NCI-H1417 (cell line): ENCODE results near the gene HSPA12A.

Experiments used
- DNase-seq, 3 experiments: peaks; one replicate each; lab custom pipeline; 2025; lab: John Stamatoyannopoulos, UW

The HSPA12A gene

GRCh38 chr10:116771101-116771958 is 29.0 kb upstream of the HSPA12A start:
- DNase-seq = no peak

GRCh38 chr10:116770281-116770680 is 27.9 kb upstream of the HSPA12A start:
- no peak for DNase-seq

GRCh38 chr10:116769791-116770190 is 27.4 kb upstream of the HSPA12A start:
- DNase-seq = no peak

GRCh38 chr10:116769368-116769767 is 27.0 kb upstream of the HSPA12A start:
- no peak for DNase-seq

GRCh38 chr10:116768786-116769185 is 26.4 kb upstream of the HSPA12A start:
- no peak for DNase-seq

- no peak for DNase-seq
Observed at GRCh38 chr10:116766837-116767634, 24.7 kb upstream of the HSPA12A start.

- DNase-seq = no peak
Observed at GRCh38 chr10:116766241-116766827, 24.0 kb upstream of the HSPA12A start.

GRCh38 chr10:116765648-116766081 is 23.3 kb upstream of the HSPA12A start:
- peak in 1 of 3 experiments; percentile 2 for DNase-seq

- no peak for DNase-seq
Observed at GRCh38 chr10:116764979-116765378, 22.6 kb upstream of the HSPA12A start.

GRCh38 chr10:116763440-116763839 is 21.1 kb upstream of the HSPA12A start:
- no peak for DNase-seq

GRCh38 chr10:116761883-116762282 is 19.5 kb upstream of the HSPA12A start:
- no peak for DNase-seq

- no peak for DNase-seq
Observed at GRCh38 chr10:116760919-116761318, 18.6 kb upstream of the HSPA12A start.

- DNase-seq = peak in 1 of 3 experiments; percentile 5
Observed at GRCh38 chr10:116757246-116757645, 14.9 kb upstream of the HSPA12A start.

GRCh38 chr10:116756277-116756676 is 13.9 kb upstream of the HSPA12A start:
- DNase-seq = no peak

GRCh38 chr10:116753759-116754158 is 11.4 kb upstream of the HSPA12A start:
- peak; percentile 15 to 71 (median 61) for DNase-seq

GRCh38 chr10:116752969-116753665 is 10.8 kb upstream of the HSPA12A start:
- no peak for DNase-seq

- no peak for DNase-seq
Observed at GRCh38 chr10:116752563-116752962, 10.2 kb upstream of the HSPA12A start.

GRCh38 chr10:116748471-116748870 is 6.1 kb upstream of the HSPA12A start:
- no peak for DNase-seq

GRCh38 chr10:116748041-116748440 is 5.7 kb upstream of the HSPA12A start:
- no peak for DNase-seq

GRCh38 chr10:116747325-116747724 is 5.0 kb upstream of the HSPA12A start:
- no peak for DNase-seq

GRCh38 chr10:116744885-116745284 is 2.5 kb upstream of the HSPA12A start:
- no peak for DNase-seq

GRCh38 chr10:116744163-116744753 is 1.9 kb upstream of the HSPA12A start:
- no peak for DNase-seq
